Aorta (tissue), 5 donors: Measurements from ENCODE around the gene BMPR1B. TPM values are rescaled to one million over a fixed set of nuclear protein-coding genes. Genes with fewer than 3 reads are reported as not detected.
"Not testable (repeated sequence)": the region's sequence is repeated elsewhere in the genome, so short reads cannot be mapped to it uniquely, and the experiment has no call there.

Source experiments
- ATAC-seq: fragments of 200-7000 bp; cut with Tn5 transposase; one replicate; pipeline ENCODE4 v1.9.1; 2022; ENCODE audit warnings: moderate library complexity; ENCODE audit not compliant: low FRiP score
- DNase-seq, 2 donors: peaks; one replicate each; pipeline ENCODE4 v3.0.0-alpha.2; 2020
- H3K27ac ChIP-seq, 2 donors: one replicate each; pipeline ENCODE4 v1.5.1; 2013; ENCODE audit warnings: low read length in 2 of 2, mild to moderate bottlenecking in 2 of 2, moderate library complexity in 2 of 2, control low read depth in 1 of 2, inconsistent platforms in 1 of 2, low read depth in 1 of 2
- H3K27me3 ChIP-seq, 2 donors: one replicate each; pipeline ENCODE4 v1.6.1; 2013; ENCODE audit warnings: control low read depth in 1 of 2, low read length in 1 of 2, mild to moderate bottlenecking in 1 of 2, moderate library complexity in 1 of 2; ENCODE audit not compliant: insufficient read depth in 2 of 2, control insufficient read depth in 1 of 2
- H3K36me3 ChIP-seq, 2 donors: one replicate each; pipeline ENCODE4 v1.6.1; 2013; ENCODE audit warnings: control low read depth in 1 of 2, low read length in 1 of 2, mild to moderate bottlenecking in 1 of 2; ENCODE audit not compliant: insufficient read depth in 2 of 2, control insufficient read depth in 1 of 2
- H3K4me1 ChIP-seq, 2 donors: one replicate each; pipeline ENCODE4 v1.6.1; 2013; ENCODE audit warnings: low read length in 2 of 2, control low read depth in 1 of 2, mild to moderate bottlenecking in 1 of 2, moderate library complexity in 1 of 2; ENCODE audit not compliant: insufficient read depth in 2 of 2, control insufficient read depth in 1 of 2
- H3K4me3 ChIP-seq, 2 donors: one replicate each; pipeline ENCODE4 v1.5.1; 2013; ENCODE audit warnings: low read length in 2 of 2, control low read depth in 1 of 2, mild to moderate bottlenecking in 1 of 2
- H3K9me3 ChIP-seq: one replicate; pipeline ENCODE4 v1.6.1; 2013; ENCODE audit warnings: mild to moderate bottlenecking, low read length; ENCODE audit not compliant: control insufficient read depth
- WGBS, 2 donors: extraction: QIAGEN DNeasy Blood & Tissue Kit; methylation state at CpG; one replicate each; pipeline ENCODE4 v1.1.7; 2013; 5-methylcytosine and 5-hydroxymethylcytosine counted together
- intact Hi-C, 2 donors: fragments of 100-400 bp; cut with DNase I; formaldehyde crosslinking; loops; one replicate each; pipeline versions ENCODE4 v1.14.2 to v1.15.0; 2022
- polyA plus RNA-seq, 2 donors: library from polyadenylated mRNA; stranded (reverse); fragments of 200-250 nt; gene quantifications; one replicate each; pipeline ENCODE4 v1.2.3, GENCODE V29; 2013
- total RNA-seq, 2 donors: library from RNA; stranded (reverse); fragmentation: NEBNext Ultra II Directional; extraction: Animal tissue kit (Norgen Biotek cat#: 25700); gene quantifications; one replicate each; pipeline ENCODE4 v1.2.1, GENCODE V29; 2021
- donor health status: healthy with polysubstance abuse.
- donor health status: Bipolar disorder and iron deficiency.
- donor health status: DM: no; HTN: no; CAD: no.
- donor health status: DM: no; HTN: no; CAD: no.
- donor health status: DM: yes; HTN: yes; CAD: no.

Gene BMPR1B
- total and polyA plus RNA-seq, 4 donors: 1.0 to 14.6 (median 8.0) TPM

DNA sequence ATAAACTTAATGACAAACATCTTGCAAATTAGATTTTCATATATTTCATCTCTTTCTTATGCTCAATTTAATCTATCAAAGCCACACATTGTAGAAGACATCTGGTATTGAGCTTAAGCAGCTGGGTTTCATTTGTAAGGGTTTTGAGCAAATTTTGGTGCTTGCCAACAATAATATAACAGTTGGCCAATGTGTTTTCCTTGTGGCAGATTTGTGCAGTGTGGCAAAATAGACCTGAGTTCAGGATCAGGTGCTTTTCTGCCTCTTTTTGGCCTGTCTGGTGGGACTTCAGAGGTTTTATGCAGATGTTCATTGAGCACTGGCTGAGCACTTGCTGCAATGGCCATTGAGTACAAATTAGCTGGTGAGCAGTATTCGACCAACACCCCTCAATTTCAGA, 301.9 kb downstream of the BMPR1B start:
- no peaks in the 10 kb centered on the region for H3K36me3 ChIP-seq
- 49 to 67% methylated on average over 1 of the region's 1 CpG for WGBS, 2 donors
- ATAC-seq (no peak), DNase-seq (no peak)
- no peaks in the 10 kb centered on the region for H3K27me3 ChIP-seq
- H3K9me3 ChIP-seq: no peaks in the 10 kb centered on the region
- H3K4me1 ChIP-seq: peaks cover 0 to 2% of the 10 kb centered on the region in 2 donors
- H3K27ac ChIP-seq: no peak overlapping the region
- intact Hi-C loops: loop anchor here in 1 of 2 donors (10.0 kb wide), 1 partner anchor 125 kb away; no protein-coding TSS in a partner anchor
- H3K4me3 ChIP-seq: no peak overlapping the region

DNA sequence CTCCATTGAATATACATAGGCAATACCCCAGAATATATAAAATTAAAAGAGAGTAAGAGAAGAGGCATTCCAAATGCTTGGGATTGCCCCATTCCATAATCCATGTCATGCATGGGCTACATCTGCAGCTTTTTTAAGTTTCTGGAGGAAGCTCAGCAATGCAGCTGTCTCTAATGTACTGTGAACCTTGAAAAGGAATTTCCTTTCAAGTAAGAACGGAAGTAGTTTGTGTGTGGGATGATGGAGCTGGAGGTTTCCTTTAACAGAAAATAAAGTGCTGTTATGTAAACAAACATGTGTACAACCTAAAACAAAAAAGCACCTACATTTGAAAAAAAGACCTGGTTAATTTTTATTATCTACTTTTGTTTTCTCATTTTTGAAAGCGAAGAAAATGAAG, 303.5 kb downstream of the BMPR1B start:
- 65 to 81% methylated on average over 2 of the region's 2 CpGs for WGBS, 2 donors

DNA sequence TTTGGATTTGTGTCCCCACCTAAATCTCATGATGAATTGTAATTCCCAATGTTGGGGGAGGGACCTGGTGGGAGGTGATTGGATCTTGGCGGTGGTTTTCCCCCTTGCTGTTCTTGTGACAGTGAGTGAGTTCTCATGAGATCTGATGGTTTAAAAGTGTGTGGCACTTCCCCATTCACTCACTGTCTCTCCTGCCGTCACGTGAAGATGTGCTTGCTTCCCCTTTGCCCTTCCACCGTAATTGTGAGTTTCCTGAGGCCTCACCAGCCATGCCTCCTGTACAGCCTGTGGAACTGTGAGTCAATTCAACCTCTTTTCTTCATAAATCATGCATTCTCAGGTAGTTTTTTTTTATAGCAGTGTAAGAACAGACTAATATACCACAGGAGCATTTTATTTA, 304.0 kb downstream of the BMPR1B start:
- intact Hi-C loops: loop anchor here in 1 of 2 donors (10.0 kb wide), 1 partner anchor 127 kb away; no protein-coding TSS in a partner anchor

More for the DNA sequence above, 303.5 kb downstream of the BMPR1B start:
- intact Hi-C loops: loop anchor here in 1 of 2 donors (10.0 kb wide), 1 partner anchor 126 kb away; no protein-coding TSS in a partner anchor
- Histone ChIP-seq H3K4me1 (peaks cover 5% of the 10 kb centered on the region in 2 donors), H3K36me3 (no peaks in the 10 kb centered on the region), H3K4me3 (no peak overlapping the region), H3K9me3 (no peaks in the 10 kb centered on the region), H3K27ac (no peak overlapping the region), H3K27me3 (no peaks in the 10 kb centered on the region)
- ATAC-seq (no peak), DNase-seq (no peak)

DNA sequence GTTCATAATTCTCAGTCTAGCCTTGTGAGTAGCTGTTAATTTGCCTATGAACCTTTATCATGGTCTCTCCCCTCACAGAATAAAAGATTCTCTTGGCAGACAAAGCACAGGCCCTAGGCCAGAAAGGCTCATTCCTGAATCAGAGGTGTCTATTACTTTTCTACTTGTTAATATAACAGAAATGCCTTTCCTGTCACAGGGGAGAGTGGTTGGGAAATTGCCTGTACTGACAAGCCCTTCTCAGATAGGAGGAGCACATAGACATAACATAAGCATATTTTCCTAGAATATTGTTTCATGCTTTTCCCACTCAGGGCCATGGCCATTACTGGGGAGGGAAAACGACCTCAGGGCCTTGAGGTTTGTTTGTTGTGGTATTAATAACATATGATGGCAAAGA, 308.3 kb downstream of the BMPR1B start:
- H3K4me1 ChIP-seq: peaks cover 4 to 8% of the 10 kb centered on the region in 2 donors
- no peak for DNase-seq
- peak overlapping the region; percentile 44 to 76 for H3K27ac ChIP-seq
- WGBS, 2 donors: 0 to 8% methylated on average over 1 of the region's 1 CpG
- intact Hi-C loops: loop anchor here in 1 of 2 donors (10.0 kb wide), 1 partner anchor 131 kb away; no protein-coding TSS in a partner anchor
- ATAC-seq: no peak
- H3K4me3 ChIP-seq: no peak overlapping the region
- no peaks in the 10 kb centered on the region for H3K36me3 ChIP-seq
- no peaks in the 10 kb centered on the region for H3K9me3 ChIP-seq
- H3K27me3 ChIP-seq: no peaks in the 10 kb centered on the region

More for the DNA sequence above, 304.0 kb downstream of the BMPR1B start:
- not testable (repeated sequence) for H3K4me3 ChIP-seq, DNase-seq, H3K4me1 ChIP-seq, ATAC-seq, H3K9me3 ChIP-seq, H3K27me3 ChIP-seq, H3K36me3 ChIP-seq, H3K27ac ChIP-seq
- WGBS, 2 donors: 91 to 94% methylated on average over 4 of the region's 4 CpGs

DNA sequence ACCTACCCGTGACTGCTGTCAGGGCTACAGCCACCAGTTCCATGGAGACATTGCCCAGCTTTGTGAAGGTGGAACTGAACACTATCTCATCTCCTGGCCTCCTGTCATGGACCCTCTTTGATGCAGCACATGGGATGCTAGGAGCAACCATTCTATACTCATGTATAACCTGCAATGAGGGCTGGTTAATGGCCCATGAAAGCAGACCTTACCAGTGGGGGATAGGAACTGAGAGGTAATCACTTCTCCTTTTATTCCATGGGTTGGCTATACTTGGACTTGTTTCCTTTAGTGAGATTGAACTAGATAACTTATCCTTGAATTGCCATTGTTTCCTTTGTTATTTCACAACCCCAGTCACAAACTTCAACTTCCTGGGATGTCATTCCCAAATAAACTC, 310.6 kb downstream of the BMPR1B start:
- Histone ChIP-seq H3K9me3 (no peaks in the 10 kb centered on the region), H3K4me1 (peaks cover 6 to 8% of the 10 kb centered on the region in 2 donors), H3K27me3 (no peaks in the 10 kb centered on the region), H3K27ac (peak overlapping the region; percentile 4 to 17), H3K36me3 (no peaks in the 10 kb centered on the region), H3K4me3 (no peak overlapping the region)
- 94 to 96% methylated on average over 1 of the region's 1 CpG for WGBS, 2 donors
- ATAC-seq: no peak
- DNase-seq: no peak
- intact Hi-C loops: loop anchor here in 1 of 2 donors (10.0 kb wide), 1 partner anchor 134 kb away; no protein-coding TSS in a partner anchor

DNA sequence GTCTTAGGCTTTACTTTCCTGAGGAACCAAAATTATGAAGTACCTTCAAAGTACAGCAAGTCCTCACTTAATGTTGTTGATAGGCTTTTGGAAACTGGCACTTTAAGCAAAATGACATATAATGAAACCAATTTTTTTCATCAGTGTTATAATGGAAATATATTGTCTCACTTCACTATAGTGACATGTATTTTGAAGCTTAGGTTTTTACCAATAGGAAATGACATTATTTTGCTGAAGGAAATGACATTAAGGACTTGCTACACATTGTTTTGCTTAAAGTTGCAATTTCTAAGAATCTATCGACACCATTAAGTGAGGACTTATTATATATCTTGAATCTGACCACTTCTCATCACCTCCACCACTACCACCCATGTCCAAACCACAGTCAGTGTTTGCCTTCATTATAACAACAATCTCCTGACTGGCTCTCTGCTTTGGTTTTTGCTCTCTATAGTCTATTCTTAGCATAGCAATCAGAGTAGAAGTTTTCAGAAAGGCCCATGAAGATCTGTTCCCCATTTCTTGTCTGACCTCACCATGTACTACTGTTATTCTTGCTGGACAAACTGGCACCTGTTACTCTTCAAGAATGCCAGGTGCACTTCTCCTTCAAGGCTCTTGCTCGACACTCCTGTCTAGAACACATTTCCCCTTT, 311.2 kb downstream of the BMPR1B start:
- intact Hi-C loops: loop anchor here in 1 of 2 donors (10.0 kb wide), 1 partner anchor 134 kb away; no protein-coding TSS in a partner anchor
- WGBS, 2 donors: 49 to 51% methylated on average over 2 of the region's 2 CpGs
- ATAC-seq: no peak

DNA sequence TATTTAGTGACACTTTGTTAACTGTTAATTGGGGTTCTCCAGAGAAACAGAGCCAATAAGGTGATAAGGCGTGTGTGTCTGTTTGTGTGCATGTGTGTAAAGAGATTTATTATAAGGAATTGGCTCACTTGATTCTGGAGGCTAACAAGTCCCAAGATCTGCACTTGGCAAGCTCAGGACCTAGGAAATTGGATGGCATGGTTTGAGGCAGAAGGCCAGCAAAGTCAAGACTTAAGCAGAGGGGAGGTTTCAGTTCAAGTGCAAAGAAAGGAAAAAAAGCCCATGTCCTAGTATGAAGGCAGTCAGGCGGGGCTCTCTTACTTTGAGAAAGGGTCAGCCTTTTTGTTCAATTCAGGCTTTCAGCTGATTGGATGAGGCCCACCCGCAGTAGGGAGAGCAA, 314.1 kb downstream of the BMPR1B start:
- Histone ChIP-seq H3K27ac (peak overlapping the region in 1 of 2 donors; percentile 35), H3K4me1 (peaks cover 2 to 3% of the 10 kb centered on the region in 2 donors), H3K4me3 (no peak overlapping the region), H3K9me3 (no peaks in the 10 kb centered on the region), H3K27me3 (no peaks in the 10 kb centered on the region), H3K36me3 (no peaks in the 10 kb centered on the region)
- intact Hi-C loops: no loop called here
- no peak for ATAC-seq
- no peak for DNase-seq
- 49 to 50% methylated on average over 3 of the region's 3 CpGs for WGBS, 2 donors

More for the DNA sequence above, 311.2 kb downstream of the BMPR1B start:
- Histone ChIP-seq H3K4me1 (peaks cover 6 to 8% of the 10 kb centered on the region in 2 donors), H3K4me3 (no peak overlapping the region), H3K36me3 (no peaks in the 10 kb centered on the region), H3K27ac (peak overlapping the region in 1 of 2 donors; percentile 4), H3K27me3 (no peaks in the 10 kb centered on the region), H3K9me3 (no peaks in the 10 kb centered on the region)
- no peak for DNase-seq

DNA sequence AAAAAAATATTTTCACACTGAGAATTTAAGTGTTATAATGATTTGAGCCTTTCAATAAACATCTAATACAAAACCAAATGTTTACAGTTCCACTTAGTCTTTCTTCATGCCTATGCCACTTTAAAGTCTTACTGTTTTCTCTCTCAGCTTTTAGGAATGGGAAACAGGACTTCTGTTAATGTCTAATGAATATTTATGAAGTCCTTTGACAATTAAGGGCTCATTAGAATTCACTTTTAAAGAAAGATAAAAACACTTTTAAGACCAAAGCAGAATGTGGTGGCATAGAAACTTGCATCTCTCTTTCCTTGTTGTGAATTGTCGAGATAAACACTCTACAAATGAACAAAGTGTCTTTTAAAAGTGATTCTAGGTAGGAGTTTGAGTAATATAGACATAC, 315.9 kb downstream of the BMPR1B start:
- no peak overlapping the region for H3K4me3 ChIP-seq
- DNase-seq (no peak), ATAC-seq (no peak)
- no peaks in the 10 kb centered on the region for H3K9me3 ChIP-seq
- peaks cover 2 to 3% of the 10 kb centered on the region in 2 donors for H3K4me1 ChIP-seq
- H3K27ac ChIP-seq: no peak overlapping the region
- intact Hi-C loops: no loop called here
- H3K27me3 ChIP-seq: no peaks in the 10 kb centered on the region
- WGBS, 2 donors: 96 to 97% methylated on average over 1 of the region's 1 CpG
- H3K36me3 ChIP-seq: no peaks in the 10 kb centered on the region

DNA sequence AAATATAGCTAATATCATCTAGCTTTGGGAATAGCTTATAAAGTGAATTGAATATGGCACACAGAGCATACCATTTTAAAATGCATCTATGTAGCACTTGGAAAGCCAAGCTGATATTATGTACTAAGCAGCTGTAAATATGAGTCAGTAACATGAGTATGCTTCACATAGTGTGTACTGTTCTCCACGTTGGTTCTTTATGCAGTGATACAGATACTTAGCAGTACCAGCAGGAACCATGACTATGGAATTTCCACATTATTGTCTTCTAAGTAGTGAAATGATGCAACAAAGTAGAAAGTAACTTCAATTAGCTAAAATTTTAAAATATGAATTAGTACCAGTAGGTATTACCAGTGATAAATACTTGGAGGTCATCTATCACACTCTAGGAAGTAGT, 320.1 kb downstream of the BMPR1B start:
- H3K36me3 ChIP-seq: no peaks in the 10 kb centered on the region
- no peak overlapping the region for H3K4me3 ChIP-seq
- DNase-seq (no peak), ATAC-seq (no peak)
- no peak overlapping the region for H3K27ac ChIP-seq
- intact Hi-C loops: no loop called here
- H3K9me3 ChIP-seq: no peaks in the 10 kb centered on the region
- H3K4me1 ChIP-seq: peaks cover 0 to 3% of the 10 kb centered on the region in 2 donors
- 64 to 66% methylated on average over 1 of the region's 1 CpG for WGBS, 2 donors
- no peaks in the 10 kb centered on the region for H3K27me3 ChIP-seq
